ENCODE measurements around the gene SRSF4. TPM values are rescaled to one million over a fixed set of nuclear protein-coding genes. Genes with fewer than 3 reads are reported as not detected.
A peak's percentile ranks its signal among the peaks of the same experiment; 100 is the strongest.

SRSF4 gene
- total and polyA plus RNA-seq, 2 of the 8 experiments (the other 6 are each of a cell fraction or from before 2014, with no cell fraction given), result 34.9 to 86.5 TPM

DNA sequence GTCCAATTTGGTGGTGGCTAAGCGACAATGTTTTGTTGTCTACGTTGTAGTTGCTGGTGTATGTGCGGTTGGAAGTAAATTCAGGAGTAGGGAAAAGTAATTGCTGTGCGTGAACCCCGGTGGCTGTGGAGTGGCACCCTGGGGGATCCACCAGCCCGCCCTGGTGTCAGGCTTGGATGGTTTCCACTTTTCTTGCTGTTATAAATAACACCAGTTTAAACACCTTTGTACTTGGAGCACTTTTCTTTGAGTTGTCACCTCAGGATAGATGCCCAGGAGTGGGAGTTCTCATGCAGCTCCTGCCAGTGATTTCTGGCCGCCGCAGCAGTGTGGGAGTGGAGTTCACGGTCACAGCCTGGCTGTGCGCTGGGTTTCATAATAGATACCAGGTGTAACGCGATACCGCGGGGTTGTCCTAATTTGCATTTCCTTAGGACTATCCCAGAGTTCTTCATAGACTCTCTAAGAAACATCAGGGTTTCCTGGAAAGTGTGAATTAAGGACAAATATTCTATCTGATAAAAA, 45.2 kb downstream of the SRSF4 start:
- DNase-seq (ENCODE audit: low read depth in 1 of 2, low spot score in 2 of 2) (no peak), FAIRE-seq (no peak)
- H3K4me1 ChIP-seq (replicated peaks in 1 of 4; ENCODE audit: control insufficient read depth in 3 of 4, insufficient read depth in 4 of 4, low read length in 3 of 4), result peaks cover 0 to 4% (median under 1%) of the 10 kb centered on the region in 4 experiments; a peak in 3 of 7 replicates
- no peak overlapping the region for H4K5ac ChIP-seq (ENCODE audit: insufficient read length, low read depth, low read length)
- H3K9ac ChIP-seq (replicated peaks in 1 of 4; ENCODE audit: extremely low read depth in 1 of 4, low read depth in 3 of 4, low read length in 3 of 4), result no peak overlapping the region
- peak overlapping the region; percentile 24; the same call in 1 of the 2 replicates for H2BK5ac ChIP-seq (ENCODE audit: low read depth, low read length)
- ChIA-PET POLR2A (ENCODE audit: partially characterized antibody) (interaction anchor here (0.7 to 1.6 kb wide), 2 partner anchors 12 to 881 kb away, joined by 3 to 5 read pairs; partner anchors contain the start of gene TMEM200B), CTCF (ENCODE audit: partially characterized antibody) (interaction anchor here (0.7 to 3.5 kb wide), 4 partner anchors 15 to 61 kb away, joined by 3 to 13 read pairs (median 4); partner anchors contain the start of gene SRSF4)
- no peak overlapping the region for H2BK120ac ChIP-seq (replicated peaks; ENCODE audit: low read depth, low read length)
- H3K4me3 ChIP-seq (ENCODE audit: extremely low read depth in 1 of 4, insufficient read depth in 2 of 4, low read depth in 3 of 4, low read length in 4 of 4), result no peak overlapping the region
- peak overlapping the region; percentile 79 for H4K8ac ChIP-seq (ENCODE audit: extremely low read depth, insufficient read depth, low read length)
- H3K79me1 ChIP-seq (ENCODE audit: low read depth, low read length), result no peaks in the 10 kb centered on the region
- H3K23me2 ChIP-seq (ENCODE audit: low read depth, low read length), result no peaks in the 10 kb centered on the region
- H3K56ac ChIP-seq (replicated peaks; ENCODE audit: insufficient read length, low read depth, low read length), result no peak overlapping the region
- no peak overlapping the region for H3K14ac ChIP-seq (ENCODE audit: insufficient read length)
- WGBS, 2 experiments (ENCODE audit: extremely low coverage in 1 of 2, insufficient coverage in 1 of 2, insufficient read length in 1 of 2, insufficient replicate concordance in 2 of 2, low coverage in 1 of 2, low lambda C conversion rate in 2 of 2, missing lambda C conversion rate in 1 of 2), result 64% methylated on average over 14 of the region's 14 CpGs; no CpG with 5 or more reads in 1 of the 2 experiments
- no peak overlapping the region for H3K4ac ChIP-seq (replicated peaks; ENCODE audit: insufficient read length, low read depth, low read length)
- no peak overlapping the region for H4K91ac ChIP-seq (replicated peaks; ENCODE audit: insufficient read length, low read length)
- H3K23ac ChIP-seq (ENCODE audit: insufficient read length), result no peak overlapping the region
- no peaks in the 10 kb centered on the region for H4K20me1 ChIP-seq (replicated peaks in 1 of 2; ENCODE audit: control insufficient read depth in 1 of 2, insufficient read depth in 2 of 2, low read length in 2 of 2)
- H3K9me3 ChIP-seq (ENCODE audit: insufficient read depth in 2 of 2, low read depth in 1 of 2, low read length in 1 of 2), result no peaks in the 10 kb centered on the region
- 0 out of 2 replicates have a peak overlapping the region, but pooled peaks have one; percentile 29 for H2BK15ac ChIP-seq (ENCODE audit: low read length)
- no peaks in the 10 kb centered on the region for H3K27me3 ChIP-seq (replicated peaks in 1 of 4; ENCODE audit: control insufficient read depth in 3 of 4, extremely low read depth in 1 of 4, insufficient read depth in 3 of 4, low read length in 3 of 4)
- H2BK20ac ChIP-seq (ENCODE audit: low read length), result no peak overlapping the region
- H2BK12ac ChIP-seq (ENCODE audit: low read depth, low read length), result 0 out of 2 replicates have a peak overlapping the region, but pooled peaks have one; percentile 50
- H3K4me2 ChIP-seq (ENCODE audit: insufficient read depth in 1 of 2, low read depth in 2 of 2, low read length in 2 of 2), result no peak overlapping the region; a peak in 1 of 4 replicates
- no peaks in the 10 kb centered on the region for H3K36me3 ChIP-seq (ENCODE audit: control insufficient read depth in 2 of 4, insufficient read depth in 4 of 4, low read length in 3 of 4)
- no peak overlapping the region; the same call in 1 of the 2 replicates for H3K18ac ChIP-seq (ENCODE audit: extremely low read depth, low read length)
- H3K79me2 ChIP-seq (ENCODE audit: control insufficient read depth in 1 of 2, insufficient read depth in 2 of 2, low read length in 2 of 2), result no peaks in the 10 kb centered on the region
- H3K27ac ChIP-seq (ENCODE audit: low read depth, low read length), result no peak overlapping the region
- 0 out of 2 replicates have a peak overlapping the region, but pooled peaks have one; percentile 13 for H2AK5ac ChIP-seq (ENCODE audit: low read depth, low read length)
- no peak overlapping the region for H2AFZ ChIP-seq (ENCODE audit: low read length)
- TF ChIP-seq CBX5 (IDR thresholded peaks at IDR 0.05; ENCODE audit: low read depth, low read length) (no peak), KDM5A (IDR thresholded peaks at IDR 0.05; ENCODE audit: low read length) (no peak), SP2 (IDR thresholded peaks at IDR 0.05; ENCODE audit: low read length) (no peak), CHD2 (IDR thresholded peaks at IDR 0.05; ENCODE audit: low read length) (no peak), RFX5 (IDR thresholded peaks at IDR 0.05; ENCODE audit: borderline replicate concordance, low read depth, low read length) (no peak), POLR2A (IDR thresholded peaks at IDR 0.05; ENCODE audit: control extremely low read depth in 1 of 2, low read depth in 2 of 2, low read length in 2 of 2) (no peak), BCL11A (IDR thresholded peaks at IDR 0.05; ENCODE audit: low read depth in 2 of 2, low read length in 2 of 2) (no peak), PHF8 (conservative IDR thresholded peaks at IDR 0.05; ENCODE audit: low read depth, low read length) (no peak), POLR2AphosphoS5 (IDR thresholded peaks at IDR 0.05; ENCODE audit: low read depth, low read length) (no peak), EZH2 (IDR thresholded peaks at IDR 0.05; ENCODE audit: low read depth, low read length, severe bottlenecking) (no peak), RXRA (IDR thresholded peaks at IDR 0.05; ENCODE audit: insufficient read depth, low read depth, low read length) (no peak)
- TF ChIP-seq, protein P1, sequence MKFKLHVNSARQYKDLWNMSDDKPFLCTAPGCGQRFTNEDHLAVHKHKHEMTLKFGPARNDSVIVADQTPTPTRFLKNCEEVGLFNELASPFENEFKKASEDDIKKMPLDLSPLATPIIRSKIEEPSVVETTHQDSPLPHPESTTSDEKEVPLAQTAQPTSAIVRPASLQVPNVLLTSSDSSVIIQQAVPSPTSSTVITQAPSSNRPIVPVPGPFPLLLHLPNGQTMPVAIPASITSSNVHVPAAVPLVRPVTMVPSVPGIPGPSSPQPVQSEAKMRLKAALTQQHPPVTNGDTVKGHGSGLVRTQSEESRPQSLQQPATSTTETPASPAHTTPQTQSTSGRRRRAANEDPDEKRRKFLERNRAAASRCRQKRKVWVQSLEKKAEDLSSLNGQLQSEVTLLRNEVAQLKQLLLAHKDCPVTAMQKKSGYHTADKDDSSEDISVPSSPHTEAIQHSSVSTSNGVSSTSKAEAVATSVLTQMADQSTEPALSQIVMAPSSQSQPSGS (IDR thresholded peaks at IDR 0.05; ENCODE audit: low read length), result no peak

Data from H1 (cell line).